ENCODE results near the gene SHROOM3.

Gene SHROOM3

GRCh38 chr4:76504613-76505465 lies 69.8 kb downstream of the SHROOM3 start:
- TF ChIP-seq L3MBTL2 (conservative IDR thresholded peaks at IDR 0.05) (no peak), CTBP1 (IDR thresholded peaks at IDR 0.05; ENCODE audit: borderline replicate concordance) (no peak), SUZ12 (IDR thresholded peaks at IDR 0.05) (no peak), FOXA1 (IDR thresholded peaks at IDR 0.05) (no peak), SP1 (IDR thresholded peaks at IDR 0.05) (no peak), HDGF (IDR thresholded peaks at IDR 0.05; ENCODE audit: borderline replicate concordance) (no peak), ARNT (IDR thresholded peaks at IDR 0.05) (no peak), BHLHE40 (IDR thresholded peaks at IDR 0.05; ENCODE audit: borderline replicate concordance) (no peak), LEF1 (IDR thresholded peaks at IDR 0.05; ENCODE audit: borderline replicate concordance) (no peak), TARDBP (IDR thresholded peaks at IDR 0.05) (no peak), FOXK2 (IDR thresholded peaks at IDR 0.05) (no peak), NFRKB (IDR thresholded peaks at IDR 0.05) (no peak), ELF4 (IDR thresholded peaks at IDR 0.05) (no peak), FOXM1 (IDR thresholded peaks at IDR 0.05; ENCODE audit: borderline replicate concordance) (no peak), ZNF384 (IDR thresholded peaks at IDR 0.05) (no peak)
- TF ChIP-seq, protein P1, sequence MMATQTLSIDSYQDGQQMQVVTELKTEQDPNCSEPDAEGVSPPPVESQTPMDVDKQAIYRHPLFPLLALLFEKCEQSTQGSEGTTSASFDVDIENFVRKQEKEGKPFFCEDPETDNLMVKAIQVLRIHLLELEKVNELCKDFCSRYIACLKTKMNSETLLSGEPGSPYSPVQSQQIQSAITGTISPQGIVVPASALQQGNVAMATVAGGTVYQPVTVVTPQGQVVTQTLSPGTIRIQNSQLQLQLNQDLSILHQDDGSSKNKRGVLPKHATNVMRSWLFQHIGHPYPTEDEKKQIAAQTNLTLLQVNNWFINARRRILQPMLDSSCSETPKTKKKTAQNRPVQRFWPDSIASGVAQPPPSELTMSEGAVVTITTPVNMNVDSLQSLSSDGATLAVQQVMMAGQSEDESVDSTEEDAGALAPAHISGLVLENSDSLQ (IDR thresholded peaks at IDR 0.05), result no peak
- peak; percentile 37 for DNase-seq (ENCODE audit: extremely low spot score)
- ChIA-PET CTCF (interaction anchor here (0.8 to 1.7 kb wide), 7 partner anchors 28 to 255 kb away, joined by 3 to 10 read pairs (median 4); no protein-coding TSS in a partner anchor), POLR2A (no interaction called here)

GRCh38 chr4:76511947-76512346 lies 76.9 kb downstream of the SHROOM3 start:
- CTCF ChIA-PET, result no interaction called here
- TF ChIP-seq FOXM1 (IDR thresholded peaks at IDR 0.05; ENCODE audit: borderline replicate concordance), result no peak
- no peak for TF ChIP-seq HDGF (IDR thresholded peaks at IDR 0.05; ENCODE audit: borderline replicate concordance)
- TF ChIP-seq L3MBTL2 (conservative IDR thresholded peaks at IDR 0.05), result no peak
- TF ChIP-seq, protein P1 (IDR thresholded peaks at IDR 0.05), result no peak
- TF ChIP-seq ELF4 (IDR thresholded peaks at IDR 0.05), result no peak
- no peak for TF ChIP-seq FOXA1 (IDR thresholded peaks at IDR 0.05)
- TF ChIP-seq TARDBP (IDR thresholded peaks at IDR 0.05), result no peak
- no peak for TF ChIP-seq NFRKB (IDR thresholded peaks at IDR 0.05)
- no peak for TF ChIP-seq ARNT (IDR thresholded peaks at IDR 0.05)
- no peak for TF ChIP-seq LEF1 (IDR thresholded peaks at IDR 0.05; ENCODE audit: borderline replicate concordance)
- TF ChIP-seq BHLHE40 (IDR thresholded peaks at IDR 0.05; ENCODE audit: borderline replicate concordance), result no peak
- no peak for TF ChIP-seq ZNF384 (IDR thresholded peaks at IDR 0.05)
- no peak for DNase-seq (ENCODE audit: extremely low spot score)
- POLR2A ChIA-PET, result interaction anchor here (0.6 kb wide), 1 partner anchor 435 kb away, joined by 3 read pairs; no protein-coding TSS in a partner anchor

- no peak for TF ChIP-seq BHLHE40 (IDR thresholded peaks at IDR 0.05; ENCODE audit: borderline replicate concordance)
- no peak for TF ChIP-seq NFRKB (IDR thresholded peaks at IDR 0.05)
- no peak for TF ChIP-seq HDGF (IDR thresholded peaks at IDR 0.05; ENCODE audit: borderline replicate concordance)
- no peak for TF ChIP-seq LEF1 (IDR thresholded peaks at IDR 0.05; ENCODE audit: borderline replicate concordance)
- CTCF ChIA-PET, result no interaction called here
- POLR2A ChIA-PET, result no interaction called here
- DNase-seq (ENCODE audit: extremely low spot score), result no peak
Measured at GRCh38 chr4:76513482-76513881, 78.5 kb downstream of the SHROOM3 start.

DNA sequence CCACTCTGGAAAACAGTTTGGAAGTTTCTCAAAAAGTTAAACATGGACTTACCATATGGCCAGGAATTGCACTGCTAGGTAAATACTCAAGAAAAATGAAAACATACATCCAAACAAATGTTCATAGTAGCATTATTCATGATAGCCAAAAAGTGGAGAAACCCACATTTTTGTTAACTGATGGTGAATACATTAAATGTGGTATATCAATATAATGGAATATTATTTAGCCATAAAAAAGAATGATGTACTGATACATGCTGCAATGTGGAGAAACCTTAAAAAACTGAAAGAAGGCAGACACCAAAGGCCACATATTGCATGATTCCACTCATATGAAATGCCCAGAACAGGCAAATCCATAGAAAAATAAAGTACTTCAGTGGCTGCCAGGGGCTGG lies 79.1 kb downstream of the SHROOM3 start:
- POLR2A ChIA-PET, result no interaction called here
- DNase-seq (ENCODE audit: extremely low spot score), result no peak
- CTCF ChIA-PET, result no interaction called here
- TF ChIP-seq ZNF384 (IDR thresholded peaks at IDR 0.05) (no peak), SUZ12 (IDR thresholded peaks at IDR 0.05) (no peak), ARNT (IDR thresholded peaks at IDR 0.05) (no peak), CTBP1 (IDR thresholded peaks at IDR 0.05; ENCODE audit: borderline replicate concordance) (no peak), HDGF (IDR thresholded peaks at IDR 0.05; ENCODE audit: borderline replicate concordance) (no peak), FOXM1 (IDR thresholded peaks at IDR 0.05; ENCODE audit: borderline replicate concordance) (no peak), ELF4 (IDR thresholded peaks at IDR 0.05) (no peak), BHLHE40 (IDR thresholded peaks at IDR 0.05; ENCODE audit: borderline replicate concordance) (no peak), SP1 (IDR thresholded peaks at IDR 0.05) (no peak), FOXK2 (IDR thresholded peaks at IDR 0.05) (no peak), L3MBTL2 (conservative IDR thresholded peaks at IDR 0.05) (no peak), NFRKB (IDR thresholded peaks at IDR 0.05) (no peak), FOXA1 (IDR thresholded peaks at IDR 0.05) (no peak), TARDBP (IDR thresholded peaks at IDR 0.05) (no peak), LEF1 (IDR thresholded peaks at IDR 0.05; ENCODE audit: borderline replicate concordance) (no peak)
- TF ChIP-seq, protein P1 (IDR thresholded peaks at IDR 0.05), result no peak

DNA sequence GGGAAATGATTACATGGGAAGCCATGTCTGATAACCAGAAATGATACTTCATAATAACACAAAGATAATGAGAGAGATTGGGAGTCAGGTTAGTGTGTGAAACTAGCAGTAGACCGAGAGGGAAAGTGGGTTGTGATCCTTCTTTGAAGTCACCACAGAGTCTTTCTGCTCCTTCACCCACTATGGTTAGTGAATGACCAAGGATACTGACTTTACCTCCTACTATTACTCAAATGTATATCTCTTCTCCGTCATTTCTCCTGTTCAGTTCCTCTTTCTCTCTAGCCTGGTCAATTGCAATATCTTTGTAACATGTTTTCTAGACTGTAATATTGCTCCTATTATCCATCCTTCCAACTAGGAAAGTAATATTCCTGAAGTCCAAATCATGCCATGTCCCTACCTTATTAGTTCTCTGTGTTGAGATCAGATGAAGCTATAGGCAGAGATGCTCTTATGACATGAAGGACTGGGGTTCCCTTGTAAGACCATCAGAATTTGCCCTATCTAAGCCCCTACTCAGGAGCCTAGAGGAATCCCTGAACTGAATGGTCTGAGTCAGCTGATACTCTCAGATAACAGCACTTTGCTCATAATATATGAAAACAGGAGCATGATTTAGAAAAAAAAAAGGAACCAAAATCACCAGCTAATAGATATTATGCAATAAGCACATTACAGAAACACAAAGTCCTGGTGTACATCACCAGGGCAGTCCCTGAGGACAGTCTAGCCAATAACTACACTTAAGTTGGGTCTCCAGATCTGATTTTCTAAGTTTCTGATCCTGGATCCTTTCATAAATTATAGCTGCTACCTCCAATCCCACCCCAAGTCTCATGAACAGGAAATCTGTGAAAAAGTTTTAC lies 81.2 kb downstream of the SHROOM3 start:
- DNase-seq (ENCODE audit: extremely low spot score), result no peak
- TF ChIP-seq, protein P1 (IDR thresholded peaks at IDR 0.05), result no peak
- TF ChIP-seq LEF1 (IDR thresholded peaks at IDR 0.05; ENCODE audit: borderline replicate concordance) (no peak), SUZ12 (IDR thresholded peaks at IDR 0.05) (no peak), BHLHE40 (IDR thresholded peaks at IDR 0.05; ENCODE audit: borderline replicate concordance) (no peak), SP1 (IDR thresholded peaks at IDR 0.05) (no peak)
- CTCF ChIA-PET, result no interaction called here
- POLR2A ChIA-PET, result no interaction called here
